GM12878 (cell line): ENCODE measurements around the gene NSFL1C. TPM values are rescaled to one million over a fixed set of nuclear protein-coding genes. Genes with fewer than 3 reads are reported as not detected.
A peak's percentile ranks its signal among the peaks of the same experiment; 100 is the strongest.

ENCODE experiments used
- CREB1 ChIP-seq: IDR thresholded peaks from 2 replicates; pipeline ENCODE4 v1.6.1; 2012; ENCODE audit warnings: low read depth, mild to moderate bottlenecking, inconsistent platforms
- E2F8 ChIP-seq: fragments of 450-650 bp; IDR thresholded peaks from 2 replicates; pipeline ENCODE4 v1.6.1; 2018; ENCODE audit warnings: mild to moderate bottlenecking, low read depth, moderate library complexity; ENCODE audit not compliant: partially characterized antibody
- HDGF ChIP-seq: fragments of 450-650 bp; IDR thresholded peaks from 2 replicates; pipeline ENCODE4 v1.6.1; 2016; ENCODE audit warnings: antibody characterized with exemption
- IRF5 ChIP-seq: fragments of 450-650 bp; IDR thresholded peaks from 2 replicates; pipeline ENCODE4 v1.6.1; 2017; ENCODE audit warnings: borderline replicate concordance
- KDM1A ChIP-seq: fragments of 200-600 bp; sonication (generic); IDR thresholded peaks from 2 replicates; pipeline ENCODE4 v1.6.1; 2016; ENCODE audit warnings: borderline replicate concordance
- MLLT1 ChIP-seq: fragments of 450-650 bp; IDR thresholded peaks from 2 replicates; pipeline ENCODE4 v1.6.1; 2016; ENCODE audit warnings: mild to moderate bottlenecking
- PML ChIP-seq: IDR thresholded peaks from 2 replicates; pipeline ENCODE4 v1.6.1; 2012; ENCODE audit warnings: low read length, inconsistent platforms
- POLR2AphosphoS2 ChIP-seq: IDR thresholded peaks from 2 replicates; pipeline ENCODE4 v1.6.1; 2011; ENCODE audit warnings: low read depth, mild to moderate bottlenecking, low read length, improper control_type of control experiment, moderate library complexity
- SREBF1 ChIP-seq: IDR thresholded peaks from 2 replicates; pipeline ENCODE4 v1.6.1; 2012; ENCODE audit warnings: mild to moderate bottlenecking, low read length
- SREBF2 ChIP-seq: IDR thresholded peaks from 2 replicates; pipeline ENCODE4 v1.6.1; 2012; ENCODE audit warnings: mild to moderate bottlenecking, low read length
- TBL1XR1 ChIP-seq: IDR thresholded peaks from 2 replicates; pipeline ENCODE4 v1.6.1; 2012; ENCODE audit warnings: low read depth, low read length, improper control_type of control experiment
- TCF12 ChIP-seq: IDR thresholded peaks from 2 replicates; pipeline ENCODE4 v1.6.1; 2011; ENCODE audit warnings: low read depth, mild to moderate bottlenecking, low read length
- YBX1 ChIP-seq: fragments of 450-650 bp; IDR thresholded peaks from 2 replicates; pipeline ENCODE4 v1.6.1; 2016; ENCODE audit warnings: antibody characterized with exemption
- ZBTB40 ChIP-seq: fragments of 450-650 bp; IDR thresholded peaks from 2 replicates; pipeline ENCODE4 v1.6.1; 2016; ENCODE audit warnings: mild to moderate bottlenecking, moderate library complexity, borderline replicate concordance
- polyA plus RNA-seq, 11 experiments: library from polyadenylated mRNA; depleted of rRNA in 4 of 11; unstranded in 6 of 11; stranded (reverse) in 5 of 11; fragments of >200 nt; fragmentation: Nextera tagmentation in 4 of 11; fragmentation: Illumina TruSeq in 1 of 11; extraction: Ambion mirVana in 4 of 11; extraction: Trizol in 1 of 11; gene quantifications; 1 replicate in 1 of 11; 2 replicates in 10 of 11; pipeline versions ENCODE4 v1.2.1 to v1.2.3, GENCODE V29; 2011 to 2016; ENCODE audit warnings: inconsistent platforms in 2 of 11, missing spikeins in 2 of 11, low read depth in 1 of 11
- total RNA-seq, 4 experiments: library from RNA; depleted of rRNA in 3 of 4; stranded (reverse); fragments of >200 nt in 3 of 4; fragmentation: Illumina TruSeq in 1 of 4; extraction: Trizol in 1 of 4; gene quantifications; 2 replicates each; pipeline versions ENCODE4 v1.2.1 to v1.2.3, GENCODE V29; 2013 to 2021

Gene NSFL1C
- total and polyA plus RNA-seq, 10 of the 15 experiments (the other 5 are each of a cell fraction or from before 2014, with no cell fraction given), result 21.5 to 100 (median 38.1) TPM

DNA sequence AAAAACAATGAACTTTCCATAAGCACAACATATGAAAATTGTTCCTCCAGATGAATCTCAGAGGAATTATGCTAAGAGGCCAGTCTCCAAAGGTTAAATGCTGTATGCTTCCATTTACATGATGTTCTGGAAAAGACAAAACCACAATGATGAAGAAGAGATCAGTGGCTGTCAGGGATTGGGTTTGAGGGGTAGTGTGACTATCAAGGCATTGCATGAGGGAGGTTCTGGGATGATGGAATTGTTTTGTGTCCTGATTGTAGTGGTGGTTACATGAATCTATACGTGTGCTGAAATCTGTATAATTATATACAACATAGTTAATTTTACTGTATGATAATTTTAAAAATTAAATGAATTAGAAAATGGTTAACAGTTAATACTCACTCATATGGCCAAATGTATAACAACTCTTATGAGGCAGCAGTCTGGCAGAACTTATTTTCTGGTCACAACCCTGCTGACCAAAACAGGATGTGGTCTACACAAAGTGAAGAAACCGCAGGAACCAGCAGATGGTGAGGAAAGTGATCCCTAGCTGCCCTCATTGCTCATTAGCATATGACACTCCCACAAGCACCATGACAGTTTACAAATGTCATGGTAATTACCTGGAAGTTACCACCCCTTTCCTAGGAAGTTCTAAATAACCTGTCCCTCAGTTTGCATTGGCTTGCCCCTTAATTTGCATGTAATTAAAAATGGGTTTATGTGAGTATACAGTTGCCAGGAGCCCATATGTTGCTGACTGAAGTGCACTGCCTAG lies 31.9 kb downstream of the NSFL1C start (continued):
- no peak for TF ChIP-seq E2F8
- no peak for TF ChIP-seq SREBF2
- TF ChIP-seq TCF12, result peak; percentile 78
- TF ChIP-seq YBX1, result no peak
- TF ChIP-seq TBL1XR1, result no peak
- TF ChIP-seq PML, result no peak
- TF ChIP-seq KDM1A, result no peak
- peak; percentile 86 for TF ChIP-seq IRF5
- no peak for TF ChIP-seq SREBF1
- TF ChIP-seq MLLT1, result peak; percentile 97
- peak; percentile 47; the same call in 1 of the 2 replicates for TF ChIP-seq ZBTB40
- no peak for TF ChIP-seq HDGF
- no peak for TF ChIP-seq CREB1
- TF ChIP-seq POLR2AphosphoS2, result no peak
